Effector CD8-positive, alpha-beta T cell (primary cell): ENCODE measurements around the gene C6orf89.
"Not testable (repeated sequence)": the region's sequence is repeated elsewhere in the genome, so short reads cannot be mapped to it uniquely, and the experiment has no call there.

Source experiments
- DNase-seq: peaks from one replicate; lab custom pipeline; 2025; lab: John Stamatoyannopoulos, UW

C6orf89 gene

GRCh38 chr6:36947570-36948351 lies 62.0 kb downstream of the C6orf89 start:
- DNase-seq: no peak

- DNase-seq: not testable (repeated sequence)
Observed at GRCh38 chr6:36949076-36949475, 63.3 kb downstream of the C6orf89 start.

- no peak for DNase-seq
Observed at GRCh38 chr6:36949636-36950035, 63.9 kb downstream of the C6orf89 start.

- DNase-seq: no peak
Observed at GRCh38 chr6:36953931-36954261, 68.1 kb downstream of the C6orf89 start.

GRCh38 chr6:36954262-36954931 lies 68.6 kb downstream of the C6orf89 start, which contains the start of gene PI16:
Gene PI16, plus strand, starts transcription at chr6:36954738. Its CDS starts 23 bp downstream, at chr6:36954761.
- no peak for DNase-seq

- DNase-seq: no peak
Observed at GRCh38 chr6:36955136-36955535, 69.4 kb downstream of the C6orf89 start.

- no peak for DNase-seq
Observed at GRCh38 chr6:36955671-36956445, 70.1 kb downstream of the C6orf89 start.

GRCh38 chr6:36956446-36956820 lies 70.7 kb downstream of the C6orf89 start:
- no peak for DNase-seq

- DNase-seq: no peak
Observed at GRCh38 chr6:36957773-36958271, 72.1 kb downstream of the C6orf89 start.

GRCh38 chr6:36958775-36959554 lies 73.2 kb downstream of the C6orf89 start:
- no peak for DNase-seq

GRCh38 chr6:36959555-36960250 lies 74.0 kb downstream of the C6orf89 start:
- no peak for DNase-seq

- no peak for DNase-seq
Observed at GRCh38 chr6:36961441-36962435, 76.0 kb downstream of the C6orf89 start.

- DNase-seq: peak; percentile 52
Observed at GRCh38 chr6:36962874-36963273, 77.1 kb downstream of the C6orf89 start.

- DNase-seq: no peak
Observed at GRCh38 chr6:36963451-36964290, 77.9 kb downstream of the C6orf89 start.

- no peak for DNase-seq
Observed at GRCh38 chr6:36964349-36964748, 78.6 kb downstream of the C6orf89 start.

GRCh38 chr6:36964908-36965307 lies 79.2 kb downstream of the C6orf89 start:
- DNase-seq: no peak

GRCh38 chr6:36967301-36967700 lies 81.5 kb downstream of the C6orf89 start:
- DNase-seq: no peak

GRCh38 chr6:36967757-36968156 lies 82.0 kb downstream of the C6orf89 start:
- DNase-seq: no peak
